Motor neuron (in vitro differentiated cells): Measurements from ENCODE around the gene BICD1. TPM values are rescaled to one million over a fixed set of nuclear protein-coding genes. Genes with fewer than 3 reads are reported as not detected.
"Not testable (repeated sequence)": the region's sequence is repeated elsewhere in the genome, so short reads cannot be mapped to it uniquely, and the experiment has no call there.

Experiments used
- ATAC-seq, 8 experiments: fragments of 200-7000 bp; cut with Tn5 transposase; replicated peaks in 6 of 8; 2 replicates each; pipeline ENCODE4 v1.8.0; 2021; ENCODE audit warnings: mild to moderate bottlenecking in 8 of 8, moderate library complexity in 8 of 8
- H3K27ac ChIP-seq, 2 donors: fragments of 250-450 bp; sonication (Bioruptor Pico); 2 replicates each; pipeline ENCODE4 v1.9.0; 2021; ENCODE audit warnings: antibody characterized with exemption in 2 of 2, mild to moderate bottlenecking in 2 of 2, moderate library complexity in 1 of 2
- H3K4me1 ChIP-seq, 2 donors: fragments of 250-450 bp; sonication (Bioruptor Pico); replicated peaks in 1 of 2; 2 replicates each; pipeline ENCODE4 v1.6.1; 2021; ENCODE audit warnings: antibody characterized with exemption in 2 of 2, mild to moderate bottlenecking in 2 of 2, moderate library complexity in 1 of 2
- H3K4me3 ChIP-seq, 5 donors: fragments of 250-450 bp; sonication (Bioruptor Pico); 2 replicates each; pipeline ENCODE4 v1.9.0; 2021; ENCODE audit warnings: antibody characterized with exemption in 5 of 5, mild to moderate bottlenecking in 5 of 5, moderate library complexity in 4 of 5
- WGBS, 10 experiments: fragments of 450-650 bp; shearing (Covaris generic); methylation state at CpG; one replicate each; pipeline ENCODE4 v1.0.0; 2022; 5-methylcytosine and 5-hydroxymethylcytosine counted together
- in situ Hi-C, 9 experiments: fragments of 400-800 bp; cut with MboI; loops; one replicate each; pipeline ENCODE4 v1.15.0; 2021; ENCODE audit warnings: low sequenced_read_pairs in 9 of 9, low pct_unique_long_range_greater_than_20kb in 2 of 9; ENCODE audit not compliant: unreplicated experiment in 9 of 9
- total RNA-seq, 8 experiments: library from RNA; unstranded; fragments of 300-600 nt; gene quantifications; 2 replicates each; pipeline versions ENCODE4 v1.2.3 to v1.2.4, GENCODE V29; 2022

The BICD1 gene
- total RNA-seq, 8 experiments from 2014 or later: 5.1 to 63.4 (median 27.8) TPM

- Histone ChIP-seq H3K4me1 (peaks cover 7 to 10% of the 10 kb centered on the region in 2 donors), H3K4me3 (no peak overlapping the region), H3K27ac (no peak overlapping the region)
- WGBS, 10 experiments: 59 to 100% (median 91%) methylated on average over 2 to 7 of the region's 7 CpGs
- ATAC-seq: no peak
- in situ Hi-C loops: no loop called here
Measured at GRCh38 chr12:32265456-32265855, 158.8 kb downstream of the BICD1 start.

GRCh38 chr12:32265951-32266350 lies 159.3 kb downstream of the BICD1 start:
- H3K27ac ChIP-seq: no peak overlapping the region
- in situ Hi-C loops: no loop called here
- WGBS, 10 experiments: 59 to 100% (median 90%) methylated on average over 1 to 3 of the region's 3 CpGs; no CpG with 5 or more reads in 1 of the 10 experiments
- H3K4me3 ChIP-seq: no peak overlapping the region
- ATAC-seq: no peak
- peaks cover 11 to 14% of the 10 kb centered on the region in 2 donors for H3K4me1 ChIP-seq

GRCh38 chr12:32266756-32267155 lies 160.1 kb downstream of the BICD1 start:
- ATAC-seq: no peak
- Histone ChIP-seq H3K27ac (no peak overlapping the region), H3K4me3 (no peak overlapping the region), H3K4me1 (peaks cover 19 to 22% of the 10 kb centered on the region in 2 donors)
- 86 to 100% (median 96%) methylated on average over 1 to 4 of the region's 5 CpGs; no CpG with 5 or more reads in 4 of the 10 experiments for WGBS, 10 experiments
- in situ Hi-C loops: no loop called here

- Histone ChIP-seq H3K27ac (peak overlapping the region in 1 of 2 donors; percentile 59), H3K4me1 (peaks cover 33 to 35% of the 10 kb centered on the region in 2 donors), H3K4me3 (no peak overlapping the region)
- in situ Hi-C loops: no loop called here
- WGBS, 10 experiments: 0 to 92% (median 31%) methylated on average over 1 to 10 of the region's 10 CpGs; no CpG with 5 or more reads in 1 of the 10 experiments
- peak in 5 of 8 experiments; percentile 65 to 84 (median 78) for ATAC-seq
Measured at GRCh38 chr12:32270818-32271710, 164.4 kb downstream of the BICD1 start.

- no peak overlapping the region for H3K27ac ChIP-seq
- 93 to 100% (median 100%) methylated on average over 2 of the region's 2 CpGs; no CpG with 5 or more reads in 2 of the 10 experiments for WGBS, 10 experiments
- in situ Hi-C loops: no loop called here
- peaks cover 33 to 35% of the 10 kb centered on the region in 2 donors for H3K4me1 ChIP-seq
- no peak for ATAC-seq
- H3K4me3 ChIP-seq: no peak overlapping the region
Measured at GRCh38 chr12:32272465-32272864, 165.8 kb downstream of the BICD1 start.

GRCh38 chr12:32273063-32273522 lies 166.4 kb downstream of the BICD1 start:
- H3K4me1 ChIP-seq: peaks cover 30 to 33% of the 10 kb centered on the region in 2 donors
- peak in 5 of 8 experiments; percentile 21 to 85 (median 26) for ATAC-seq
- H3K4me3 ChIP-seq: no peak overlapping the region
- no peak overlapping the region for H3K27ac ChIP-seq
- 0 to 100% (median 75%) methylated on average over 1 to 4 of the region's 4 CpGs; no CpG with 5 or more reads in 1 of the 10 experiments for WGBS, 10 experiments
- in situ Hi-C loops: no loop called here

GRCh38 chr12:32273712-32274111 lies 167.1 kb downstream of the BICD1 start:
- Histone ChIP-seq H3K4me3 (no peak overlapping the region), H3K4me1 (peaks cover 28 to 33% of the 10 kb centered on the region in 2 donors), H3K27ac (no peak overlapping the region)
- peak in 5 of 8 experiments; percentile 68 to 87 (median 72) for ATAC-seq
- in situ Hi-C loops: no loop called here
- WGBS, 10 experiments: 65 to 100% (median 86%) methylated on average over 1 to 3 of the region's 7 CpGs; no CpG with 5 or more reads in 3 of the 10 experiments

GRCh38 chr12:32274665-32275064 lies 168.0 kb downstream of the BICD1 start:
- WGBS, 10 experiments: 60 to 100% (median 100%) methylated on average over 1 to 2 of the region's 2 CpGs
- Histone ChIP-seq H3K4me1 (peaks cover 28 to 33% of the 10 kb centered on the region in 2 donors), H3K4me3 (no peak overlapping the region), H3K27ac (no peak overlapping the region)
- no peak for ATAC-seq
- in situ Hi-C loops: loop anchor here in 1 of 9 experiments (25.0 kb wide), 1 partner anchor 612 kb away; the partner anchor contains the start of gene ETFBKMT

GRCh38 chr12:32275520-32275919 lies 168.9 kb downstream of the BICD1 start:
- in situ Hi-C loops: loop anchor here in 1 of 9 experiments (25.0 kb wide), 1 partner anchor 613 kb away; the partner anchor contains the start of gene ETFBKMT
- not testable (repeated sequence) for ATAC-seq, H3K27ac ChIP-seq, H3K4me3 ChIP-seq
- 94 to 100% (median 97%) methylated on average over 1 to 17 of the region's 17 CpGs; no CpG with 5 or more reads in 4 of the 10 experiments for WGBS, 10 experiments
- peaks cover 28 to 33% of the 10 kb centered on the region in 2 donors for H3K4me1 ChIP-seq

GRCh38 chr12:32277774-32278173 lies 171.1 kb downstream of the BICD1 start:
- Histone ChIP-seq H3K27ac (no peak overlapping the region), H3K4me3 (no peak overlapping the region), H3K4me1 (peaks cover 8 to 11% of the 10 kb centered on the region in 2 donors)
- in situ Hi-C loops: loop anchor here in 1 of 9 experiments (25.0 kb wide), 1 partner anchor 615 kb away; the partner anchor contains the start of gene ETFBKMT
- no peak for ATAC-seq
- WGBS, 10 experiments: 90 to 100% (median 100%) methylated on average over 1 to 2 of the region's 2 CpGs

GRCh38 chr12:32281098-32281497 lies 174.5 kb downstream of the BICD1 start:
- 73 to 100% (median 94%) methylated on average over 2 to 3 of the region's 3 CpGs for WGBS, 10 experiments
- Histone ChIP-seq H3K4me3 (no peak overlapping the region), H3K4me1 (peaks cover 4 to 17% of the 10 kb centered on the region in 2 donors), H3K27ac (no peak overlapping the region)
- in situ Hi-C loops: loop anchor here in 1 of 9 experiments (25.0 kb wide), 1 partner anchor 619 kb away; the partner anchor contains the start of gene ETFBKMT
- ATAC-seq: no peak

- Histone ChIP-seq H3K4me1 (peaks cover 4 to 27% of the 10 kb centered on the region in 2 donors), H3K27ac (peak overlapping the region in 1 of 2 donors; percentile 17), H3K4me3 (no peak overlapping the region)
- in situ Hi-C loops: loop anchor here in 1 of 9 experiments (25.0 kb wide), 1 partner anchor 622 kb away; the partner anchor contains the start of gene ETFBKMT
- whole genome bisulfite sequencing, 10 experiments: 74 to 97% (median 86%) methylated on average over 2 to 9 of the region's 9 CpGs
- no peak for ATAC-seq
Measured at GRCh38 chr12:32284561-32284960, 177.9 kb downstream of the BICD1 start.

GRCh38 chr12:32285021-32285420 lies 178.4 kb downstream of the BICD1 start:
- H3K4me1 ChIP-seq: peaks cover 4 to 27% of the 10 kb centered on the region in 2 donors
- in situ Hi-C loops: loop anchor here in 1 of 9 experiments (25.0 kb wide), 1 partner anchor 623 kb away; the partner anchor contains the start of gene ETFBKMT
- no peak overlapping the region for H3K4me3 ChIP-seq
- peak overlapping the region in 1 of 2 donors; percentile 17 for H3K27ac ChIP-seq
- peak in 4 of 8 experiments; percentile 22 to 73 (median 51) for ATAC-seq
- WGBS, 10 experiments: 0 to 80% (median 50%) methylated on average over 1 to 2 of the region's 2 CpGs; no CpG with 5 or more reads in 2 of the 10 experiments
